Stimulated activated naive CD8-positive, alpha-beta T cell treated with anti-CD3 and anti-CD28 coated beads, Interleukin-15, amount 100 ng/mL, for 72 hours (primary cell): Measurements from ENCODE around the gene DNAJA4.

Experiments
- ATAC-seq: fragments of 150-1000 bp; cut with Tn5 transposase; 2 replicates; pipeline ENCODE4 v1.10.0; 2021; ENCODE audit warnings: mild to moderate bottlenecking, moderate library complexity
- DNase-seq, 2 donors: peaks; one replicate each; pipeline ENCODE4 v3.0.0; 2021 to 2022
- H3K27ac Mint-ChIP-seq, 2 donors: one replicate each; pipeline ENCODE4 v1.8.0; 2022; ENCODE audit warnings: mild to moderate bottlenecking in 2 of 2, mixed read lengths in 2 of 2, moderate library complexity in 2 of 2
- H3K27me3 Mint-ChIP-seq: one replicate; pipeline ENCODE4 v1.8.0; 2022; ENCODE audit warnings: mixed read lengths
- H3K4me1 Mint-ChIP-seq: one replicate; pipeline ENCODE4 v1.8.0; 2022; ENCODE audit warnings: mild to moderate bottlenecking, mixed read lengths
- H3K4me3 Mint-ChIP-seq, 2 donors: one replicate each; pipeline ENCODE4 v1.8.0; 2022; ENCODE audit warnings: mild to moderate bottlenecking in 2 of 2, mixed read lengths in 2 of 2, moderate library complexity in 1 of 2
- H3K9me3 Mint-ChIP-seq, 2 donors: one replicate each; pipeline ENCODE4 v1.8.0; 2022; ENCODE audit warnings: mixed read lengths in 2 of 2

Gene DNAJA4

GRCh38 chr15:78260489-78260888 is 3.9 kb upstream of the DNAJA4 start:
- no peak overlapping the region for H3K4me3 Mint-ChIP-seq

GRCh38 chr15:78261062-78261461 is 3.3 kb upstream of the DNAJA4 start:
- Mint-ChIP-seq H3K27ac (no peak overlapping the region), H3K4me3 (no peak overlapping the region), H3K27me3 (peaks cover 9% of the 10 kb centered on the region), H3K9me3 (no peaks in the 10 kb centered on the region), H3K4me1 (peaks cover 7% of the 10 kb centered on the region)
- no peak for ATAC-seq
- DNase-seq: no peak

More at GRCh38 chr15:78260489-78260888, 3.9 kb upstream of the DNAJA4 start:
- H3K4me1 Mint-ChIP-seq: peaks cover 1% of the 10 kb centered on the region
- ATAC-seq: no peak
- DNase-seq: no peak
- peak overlapping the region in 1 of 2 donors; percentile 8 for H3K27ac Mint-ChIP-seq
- peaks cover 9% of the 10 kb centered on the region for H3K27me3 Mint-ChIP-seq
- H3K9me3 Mint-ChIP-seq: no peaks in the 10 kb centered on the region

- ATAC-seq: peak; percentile 36
- DNase-seq: no peak
- Mint-ChIP-seq H3K27me3 (no peaks in the 10 kb centered on the region), H3K4me3 (peak overlapping the region; percentile 51 to 69), H3K27ac (peak overlapping the region; percentile 8 to 83), H3K9me3 (no peaks in the 10 kb centered on the region), H3K4me1 (peaks cover 28% of the 10 kb centered on the region)
These were observed 996 bp upstream of the DNAJA4 start for GRCh38 chr15:78263351-78263781.

GRCh38 chr15:78263907-78264303 is 457 bp upstream of the DNAJA4 start:
- Mint-ChIP-seq H3K4me1 (peaks cover 33% of the 10 kb centered on the region), H3K27ac (peak overlapping the region; percentile 83 to 90), H3K27me3 (no peaks in the 10 kb centered on the region), H3K9me3 (no peaks in the 10 kb centered on the region), H3K4me3 (peak overlapping the region; percentile 51 to 88)
- peak; percentile 31 for ATAC-seq
- no peak for DNase-seq

GRCh38 chr15:78265137-78265460 is 737 bp downstream of the DNAJA4 start:
- Mint-ChIP-seq H3K27ac (peak overlapping the region; percentile 96 to 98), H3K9me3 (no peaks in the 10 kb centered on the region), H3K4me1 (peaks cover 36% of the 10 kb centered on the region), H3K4me3 (peak overlapping the region; percentile 86 to 88), H3K27me3 (no peaks in the 10 kb centered on the region)
- DNase-seq: no peak
- ATAC-seq: peak; percentile 4

- peak overlapping the region; percentile 36 to 96 for H3K27ac Mint-ChIP-seq
- ATAC-seq: no peak
These were observed 1.4 kb downstream of the DNAJA4 start for GRCh38 chr15:78265752-78266224.

GRCh38 chr15:78266229-78266628 is 1.9 kb downstream of the DNAJA4 start:
- Mint-ChIP-seq H3K4me3 (peak overlapping the region in 1 of 2 donors; percentile 88), H3K27me3 (no peaks in the 10 kb centered on the region), H3K27ac (peak overlapping the region; percentile 6 to 36), H3K4me1 (peaks cover 36% of the 10 kb centered on the region), H3K9me3 (no peaks in the 10 kb centered on the region)
- DNase-seq (no peak), ATAC-seq (no peak)

More at GRCh38 chr15:78265752-78266224, 1.4 kb downstream of the DNAJA4 start:
- H3K4me3 Mint-ChIP-seq: peak overlapping the region; percentile 86 to 88
- no peak for DNase-seq
- no peaks in the 10 kb centered on the region for H3K9me3 Mint-ChIP-seq
- peaks cover 36% of the 10 kb centered on the region for H3K4me1 Mint-ChIP-seq
- H3K27me3 Mint-ChIP-seq: no peaks in the 10 kb centered on the region

GRCh38 chr15:78266806-78267205 is 2.4 kb downstream of the DNAJA4 start:
- no peak for DNase-seq
- Mint-ChIP-seq H3K9me3 (no peaks in the 10 kb centered on the region), H3K4me1 (peaks cover 36% of the 10 kb centered on the region), H3K27ac (peak overlapping the region in 1 of 2 donors; percentile 6), H3K27me3 (no peaks in the 10 kb centered on the region), H3K4me3 (peak overlapping the region; percentile 1 to 11)
- ATAC-seq: no peak

- DNase-seq (no peak), ATAC-seq (no peak)
- Mint-ChIP-seq H3K4me3 (no peak overlapping the region), H3K9me3 (no peaks in the 10 kb centered on the region), H3K27ac (peak overlapping the region in 1 of 2 donors; percentile 71), H3K27me3 (no peaks in the 10 kb centered on the region), H3K4me1 (peaks cover 18% of the 10 kb centered on the region)
These were observed 8.0 kb downstream of the DNAJA4 start for GRCh38 chr15:78272316-78272715.

GRCh38 chr15:78272776-78273175 is 8.4 kb downstream of the DNAJA4 start:
- Mint-ChIP-seq H3K4me3 (no peak overlapping the region), H3K27ac (no peak overlapping the region), H3K27me3 (no peaks in the 10 kb centered on the region), H3K9me3 (no peaks in the 10 kb centered on the region), H3K4me1 (peaks cover 14% of the 10 kb centered on the region)
- DNase-seq: no peak
- ATAC-seq: no peak

- Mint-ChIP-seq H3K4me3 (no peak overlapping the region), H3K9me3 (no peaks in the 10 kb centered on the region), H3K4me1 (no peaks in the 10 kb centered on the region), H3K27me3 (no peaks in the 10 kb centered on the region), H3K27ac (no peak overlapping the region)
- ATAC-seq (no peak), DNase-seq (no peak)
These were observed 10.6 kb downstream of the DNAJA4 start for GRCh38 chr15:78274994-78275393.

GRCh38 chr15:78276064-78276943 is 11.9 kb downstream of the DNAJA4 start:
- DNase-seq (no peak), ATAC-seq (no peak)
- Mint-ChIP-seq H3K9me3 (no peaks in the 10 kb centered on the region), H3K27ac (peak overlapping the region in 1 of 2 donors; percentile 43), H3K4me3 (no peak overlapping the region), H3K27me3 (no peaks in the 10 kb centered on the region), H3K4me1 (no peaks in the 10 kb centered on the region)

- no peaks in the 10 kb centered on the region for H3K4me1 Mint-ChIP-seq
- no peak overlapping the region for H3K27ac Mint-ChIP-seq
- DNase-seq: no peak
- H3K9me3 Mint-ChIP-seq: no peaks in the 10 kb centered on the region
- no peaks in the 10 kb centered on the region for H3K27me3 Mint-ChIP-seq
- ATAC-seq: no peak
- no peak overlapping the region for H3K4me3 Mint-ChIP-seq
These were observed 16.1 kb downstream of the DNAJA4 start for GRCh38 chr15:78280319-78281072.

GRCh38 chr15:78282324-78282723 is 18.0 kb downstream of the DNAJA4 start:
- Mint-ChIP-seq H3K27ac (peak overlapping the region in 1 of 2 donors; percentile 91), H3K27me3 (no peaks in the 10 kb centered on the region), H3K4me1 (no peaks in the 10 kb centered on the region), H3K9me3 (no peaks in the 10 kb centered on the region), H3K4me3 (no peak overlapping the region)
- DNase-seq (no peak), ATAC-seq (no peak)

- H3K9me3 Mint-ChIP-seq: no peaks in the 10 kb centered on the region
- ATAC-seq (no peak), DNase-seq (no peak)
- no peak overlapping the region for H3K4me3 Mint-ChIP-seq
- no peaks in the 10 kb centered on the region for H3K4me1 Mint-ChIP-seq
- no peaks in the 10 kb centered on the region for H3K27me3 Mint-ChIP-seq
- peak overlapping the region in 1 of 2 donors; percentile 66 for H3K27ac Mint-ChIP-seq
These were observed 20.4 kb downstream of the DNAJA4 start for GRCh38 chr15:78284758-78285157.

GRCh38 chr15:78290222-78290621 is 25.9 kb downstream of the DNAJA4 start:
- H3K4me1 Mint-ChIP-seq: no peaks in the 10 kb centered on the region
- no peaks in the 10 kb centered on the region for H3K27me3 Mint-ChIP-seq
- DNase-seq (no peak), ATAC-seq (no peak)
- no peak overlapping the region for H3K4me3 Mint-ChIP-seq
- H3K9me3 Mint-ChIP-seq: no peaks in the 10 kb centered on the region
- no peak overlapping the region for H3K27ac Mint-ChIP-seq
